ENCODE measurements around the gene KIF25.

The KIF25 gene

GRCh38 chr6:168050225-168050880 is 52.9 kb downstream of the KIF25 start:
- H3K9me2 ChIP-seq (replicated peaks; ENCODE audit: low read depth, low read length) = no peaks in the 10 kb centered on the region
- no peaks in the 10 kb centered on the region for H3K4me1 ChIP-seq (ENCODE audit: insufficient read depth, low read length, poor library complexity, severe bottlenecking)
- H3K9me3 ChIP-seq (ENCODE audit: insufficient read depth, low read depth, low read length) = peaks cover 11% of the 10 kb centered on the region; the same call in 1 of the 2 replicates
- TF ChIP-seq EZH2phosphoT487 (IDR thresholded peaks at IDR 0.05; ENCODE audit: borderline replicate concordance) = no peak
- TF ChIP-seq CTCF (conservative IDR thresholded peaks at IDR 0.05; ENCODE audit: low read length) = no peak
- H3K9ac ChIP-seq (ENCODE audit: low read depth, low read length, poor library complexity, severe bottlenecking) = no peak overlapping the region
- no peak overlapping the region for H3K4me3 ChIP-seq (ENCODE audit: low read length, poor library complexity, severe bottlenecking)
- H3K4me2 ChIP-seq (ENCODE audit: low read depth, low read length, poor library complexity, severe bottlenecking) = no peak overlapping the region
- H3F3A ChIP-seq (ENCODE audit: low read depth) = no peaks in the 10 kb centered on the region
- H2AFZ ChIP-seq (ENCODE audit: low read length) = no peak overlapping the region
- no peaks in the 10 kb centered on the region for H3K79me2 ChIP-seq (ENCODE audit: insufficient read depth, low read length)
- H3K36me3 ChIP-seq (ENCODE audit: insufficient read depth, low read length) = no peaks in the 10 kb centered on the region
- H3K27me3 ChIP-seq (ENCODE audit: insufficient read depth, low read length, poor library complexity, severe bottlenecking) = no peaks in the 10 kb centered on the region
- H4K20me1 ChIP-seq (ENCODE audit: insufficient read depth, low read length, poor library complexity, severe bottlenecking) = no peaks in the 10 kb centered on the region

GRCh38 chr6:168050881-168051586 is 53.6 kb downstream of the KIF25 start:
- Histone ChIP-seq H3F3A (ENCODE audit: low read depth) (no peaks in the 10 kb centered on the region), H3K36me3 (ENCODE audit: insufficient read depth, low read length) (no peaks in the 10 kb centered on the region)
- TF ChIP-seq EZH2phosphoT487 (IDR thresholded peaks at IDR 0.05; ENCODE audit: borderline replicate concordance) (no peak), CTCF (conservative IDR thresholded peaks at IDR 0.05; ENCODE audit: low read length) (no peak)

GRCh38 chr6:168051648-168052047 is 54.2 kb downstream of the KIF25 start:
- Histone ChIP-seq H3F3A (ENCODE audit: low read depth) (no peaks in the 10 kb centered on the region), H3K4me2 (ENCODE audit: low read depth, low read length, poor library complexity, severe bottlenecking) (no peak overlapping the region), H2AFZ (ENCODE audit: low read length) (no peak overlapping the region), H3K27me3 (ENCODE audit: insufficient read depth, low read length, poor library complexity, severe bottlenecking) (no peaks in the 10 kb centered on the region), H4K20me1 (ENCODE audit: insufficient read depth, low read length, poor library complexity, severe bottlenecking) (no peaks in the 10 kb centered on the region), H3K9me2 (replicated peaks; ENCODE audit: low read depth, low read length) (no peaks in the 10 kb centered on the region), H3K36me3 (ENCODE audit: insufficient read depth, low read length) (no peaks in the 10 kb centered on the region), H3K4me3 (ENCODE audit: low read length, poor library complexity, severe bottlenecking) (no peak overlapping the region), H3K79me2 (ENCODE audit: insufficient read depth, low read length) (no peaks in the 10 kb centered on the region), H3K4me1 (ENCODE audit: insufficient read depth, low read length, poor library complexity, severe bottlenecking) (no peaks in the 10 kb centered on the region), H3K9ac (ENCODE audit: low read depth, low read length, poor library complexity, severe bottlenecking) (no peak overlapping the region), H3K9me3 (ENCODE audit: insufficient read depth, low read depth, low read length) (peaks cover 9% of the 10 kb centered on the region; the same call in 1 of the 2 replicates)
- TF ChIP-seq EZH2phosphoT487 (IDR thresholded peaks at IDR 0.05; ENCODE audit: borderline replicate concordance) (no peak), CTCF (conservative IDR thresholded peaks at IDR 0.05; ENCODE audit: low read length) (no peak)

More at GRCh38 chr6:168050881-168051586, 53.6 kb downstream of the KIF25 start:
- Histone ChIP-seq H3K9me2 (replicated peaks; ENCODE audit: low read depth, low read length) (no peaks in the 10 kb centered on the region), H4K20me1 (ENCODE audit: insufficient read depth, low read length, poor library complexity, severe bottlenecking) (no peaks in the 10 kb centered on the region), H3K4me2 (ENCODE audit: low read depth, low read length, poor library complexity, severe bottlenecking) (no peak overlapping the region), H3K4me3 (ENCODE audit: low read length, poor library complexity, severe bottlenecking) (no peak overlapping the region), H3K79me2 (ENCODE audit: insufficient read depth, low read length) (no peaks in the 10 kb centered on the region), H3K27me3 (ENCODE audit: insufficient read depth, low read length, poor library complexity, severe bottlenecking) (no peaks in the 10 kb centered on the region), H3K9ac (ENCODE audit: low read depth, low read length, poor library complexity, severe bottlenecking) (no peak overlapping the region), H3K9me3 (ENCODE audit: insufficient read depth, low read depth, low read length) (peaks cover 12% of the 10 kb centered on the region; the same call in 1 of the 2 replicates), H3K4me1 (ENCODE audit: insufficient read depth, low read length, poor library complexity, severe bottlenecking) (no peaks in the 10 kb centered on the region), H2AFZ (ENCODE audit: low read length) (no peak overlapping the region)

All from Loucy (cell line).